H9 (cell line): ENCODE results near the gene TCERG1L. TPM values are rescaled to one million over a fixed set of nuclear protein-coding genes. Genes with fewer than 3 reads are reported as not detected.

Experiments used
- DNase-seq: peaks from one replicate; pipeline ENCODE4 v3.0.0-alpha.2; 2017
- H2AFZ ChIP-seq: one replicate; pipeline ENCODE4 v1.6.1; 2013; ENCODE audit warnings: mild to moderate bottlenecking, low read length, control low read depth, moderate library complexity
- H2AK5ac ChIP-seq: 2 replicates; pipeline ENCODE4 v1.6.1; 2013; ENCODE audit warnings: low read length, control low read depth, mixed read lengths; ENCODE audit not compliant: insufficient read length
- H2BK120ac ChIP-seq: one replicate; pipeline ENCODE4 v1.6.1; 2013; ENCODE audit warnings: low read depth, mild to moderate bottlenecking, low read length, control low read depth, inconsistent platforms; ENCODE audit not compliant: poor library complexity, severe bottlenecking
- H2BK12ac ChIP-seq: 2 replicates; pipeline ENCODE4 v1.6.1; 2013; ENCODE audit warnings: low read length, control low read depth, mixed read lengths, low read depth; ENCODE audit not compliant: insufficient read length
- H2BK15ac ChIP-seq: 2 replicates; pipeline ENCODE4 v1.6.1; 2013; ENCODE audit warnings: low read depth, low read length, control low read depth
- H2BK20ac ChIP-seq: one replicate; pipeline ENCODE4 v1.6.1; 2013; ENCODE audit warnings: low read depth, mild to moderate bottlenecking, low read length, control low read depth, inconsistent platforms; ENCODE audit not compliant: poor library complexity, severe bottlenecking
- H2BK5ac ChIP-seq: 2 replicates; pipeline ENCODE4 v1.6.1; 2013; ENCODE audit warnings: low read length, control low read depth, mixed read lengths; ENCODE audit not compliant: insufficient read length
- H3K14ac ChIP-seq: 2 replicates; pipeline ENCODE4 v1.6.1; 2013; ENCODE audit warnings: low read length, control low read depth; ENCODE audit not compliant: insufficient read depth
- H3K18ac ChIP-seq: 2 replicates; pipeline ENCODE4 v1.6.1; 2013; ENCODE audit warnings: low read depth, mild to moderate bottlenecking, mixed read lengths, low read length, control low read depth; ENCODE audit not compliant: insufficient read length
- H3K23ac ChIP-seq: 2 replicates; pipeline ENCODE4 v1.6.1; 2013; ENCODE audit warnings: low read length, control low read depth, mixed read lengths, low read depth; ENCODE audit not compliant: insufficient read length
- H3K23me2 ChIP-seq: 2 replicates; pipeline ENCODE4 v1.6.1; 2013; ENCODE audit warnings: low read depth, mild to moderate bottlenecking, mixed read lengths, low read length, control low read depth; ENCODE audit not compliant: insufficient read length, poor library complexity, severe bottlenecking
- H3K27ac ChIP-seq: 2 replicates; pipeline ENCODE4 v1.5.1; 2013; ENCODE audit warnings: low read length, control low read depth, mixed read lengths, low read depth; ENCODE audit not compliant: insufficient read length
- H3K27me3 ChIP-seq: 2 replicates; pipeline ENCODE4 v1.6.1; 2013; ENCODE audit warnings: low read length, control low read depth, inconsistent platforms; ENCODE audit not compliant: insufficient read depth
- H3K4ac ChIP-seq: 2 replicates; pipeline ENCODE4 v1.6.1; 2013; ENCODE audit warnings: low read depth, mild to moderate bottlenecking, control low read depth, inconsistent platforms, low read length, moderate library complexity
- H3K4me1 ChIP-seq: 2 replicates; pipeline ENCODE4 v1.6.1; 2013; ENCODE audit warnings: low read length, control low read depth, inconsistent platforms; ENCODE audit not compliant: insufficient read depth
- H3K4me2 ChIP-seq: 2 replicates; pipeline ENCODE4 v1.6.1; 2013; ENCODE audit warnings: low read length, control low read depth, mixed read lengths; ENCODE audit not compliant: insufficient read length, insufficient read depth
- H3K56ac ChIP-seq: 2 replicates; pipeline ENCODE4 v1.6.1; 2013; ENCODE audit warnings: low read depth, mild to moderate bottlenecking, mixed read lengths, low read length, control low read depth; ENCODE audit not compliant: insufficient read length
- H3K79me1 ChIP-seq: 2 replicates; pipeline ENCODE4 v1.6.1; 2013; ENCODE audit warnings: low read depth, mild to moderate bottlenecking, moderate library complexity, low read length, control low read depth, inconsistent platforms; ENCODE audit not compliant: insufficient read depth, poor library complexity, severe bottlenecking
- H3K79me2 ChIP-seq: 2 replicates; pipeline ENCODE4 v1.6.1; 2013; ENCODE audit warnings: low read length, control low read depth, inconsistent platforms; ENCODE audit not compliant: insufficient read depth
- H3K9ac ChIP-seq: 2 replicates; pipeline ENCODE4 v1.6.1; 2013; ENCODE audit warnings: low read length, control low read depth, mixed read lengths; ENCODE audit not compliant: insufficient read length; ENCODE audit errors: extremely low read depth
- H3K9me3 ChIP-seq: one replicate; pipeline ENCODE4 v1.6.1; 2013; ENCODE audit warnings: low read depth, low read length, inconsistent platforms; ENCODE audit not compliant: control insufficient read depth
- H3T11ph ChIP-seq: one replicate; pipeline ENCODE4 v1.6.1; 2013; ENCODE audit warnings: mild to moderate bottlenecking, low read length, control low read depth, inconsistent platforms
- H4K20me1 ChIP-seq: one replicate; pipeline ENCODE4 v1.6.1; 2013; ENCODE audit not compliant: control insufficient read depth, insufficient read length, insufficient read depth
- H4K5ac ChIP-seq: 2 replicates; pipeline ENCODE4 v1.6.1; 2013; ENCODE audit warnings: low read depth, mild to moderate bottlenecking, mixed read lengths, low read length, control low read depth; ENCODE audit not compliant: insufficient read length
- H4K8ac ChIP-seq: replicated peaks from 2 replicates; pipeline ENCODE4 v1.6.1; 2013; ENCODE audit warnings: low read length, control low read depth, mixed read lengths, low read depth; ENCODE audit not compliant: insufficient read length
- H4K91ac ChIP-seq: 2 replicates; pipeline ENCODE4 v1.6.1; 2013; ENCODE audit warnings: low read depth, mild to moderate bottlenecking, moderate library complexity, mixed read lengths, low read length, control low read depth; ENCODE audit not compliant: insufficient read length
- H3K27ac Mint-ChIP-seq, 3 experiments: 2 replicates in 2 of 3; 3 replicates in 1 of 3; pipeline ENCODE4 v1.8.0; 2020 to 2021; ENCODE audit warnings: mixed read lengths in 3 of 3, mild to moderate bottlenecking in 1 of 3, moderate library complexity in 1 of 3
- H3K27me3 Mint-ChIP-seq: 2 replicates; pipeline ENCODE4 v1.8.0; 2021; ENCODE audit warnings: low read depth, mild to moderate bottlenecking, moderate library complexity, mixed read lengths
- H3K36me3 Mint-ChIP-seq, 3 experiments: 2 replicates in 2 of 3; 3 replicates in 1 of 3; pipeline ENCODE4 v1.8.0; 2020 to 2021; ENCODE audit warnings: low read depth in 3 of 3, mixed read lengths in 3 of 3; ENCODE audit not compliant: insufficient read depth in 1 of 3
- H3K4me1 Mint-ChIP-seq, 2 experiments: 2 replicates each; pipeline ENCODE4 v1.8.0; 2020; ENCODE audit warnings: mixed read lengths in 2 of 2
- H3K4me3 Mint-ChIP-seq, 2 experiments: 2 replicates in 1 of 2; 3 replicates in 1 of 2; pipeline ENCODE4 v1.8.0; 2020 to 2021; ENCODE audit warnings: mild to moderate bottlenecking in 2 of 2, mixed read lengths in 2 of 2, moderate library complexity in 1 of 2
- H3K9me3 Mint-ChIP-seq, 2 experiments: 2 replicates in 1 of 2; 3 replicates in 1 of 2; pipeline ENCODE4 v1.8.0; 2020; ENCODE audit warnings: mild to moderate bottlenecking in 2 of 2, mixed read lengths in 2 of 2, moderate library complexity in 1 of 2
- CTCF ChIP-seq: fragments of 200-600 bp; sonication (generic); conservative IDR thresholded peaks from 3 replicates; pipeline ENCODE4 v1.8.0; 2021; ENCODE audit warnings: antibody characterized with exemption, mild to moderate bottlenecking
- WGBS: extraction: QIAGEN DNeasy Blood & Tissue Kit; methylation state at CpG from one replicate; pipeline ENCODE4 v1.1.7; 2013; ENCODE audit warnings: missing lambda C conversion rate, low lambda C conversion rate, mixed read lengths; ENCODE audit not compliant: insufficient read length; ENCODE audit errors: extremely low coverage; 5-methylcytosine and 5-hydroxymethylcytosine counted together
- total RNA-seq: library from RNA; stranded (reverse); gene quantifications from 2 replicates; pipeline ENCODE4 v1.2.1, GENCODE V29; 2021

TCERG1L gene
- total RNA-seq, 1 experiment from 2014 or later: 3.3 TPM

GRCh38 chr10:131270461-131271190 is 40.9 kb downstream of the TCERG1L start:
- Histone ChIP-seq H3K23me2 (no peaks in the 10 kb centered on the region), H2AK5ac (no peak overlapping the region), H4K8ac (no peak overlapping the region), H3K56ac (no peak overlapping the region), H4K20me1 (no peaks in the 10 kb centered on the region), H3K27me3 (no peaks in the 10 kb centered on the region), H3K79me1 (no peaks in the 10 kb centered on the region), H3K27ac (no peak overlapping the region), H2BK120ac (no peak overlapping the region), H3K18ac (no peak overlapping the region), H2BK15ac (no peak overlapping the region), H2BK12ac (no peak overlapping the region), H3K4ac (no peak overlapping the region), H4K91ac (no peak overlapping the region), H4K5ac (no peak overlapping the region), H3K9me3 (no peaks in the 10 kb centered on the region), H3T11ph (no peak overlapping the region), H2BK20ac (no peak overlapping the region), H3K14ac (no peak overlapping the region), H3K9ac (no peak overlapping the region), H2AFZ (no peak overlapping the region), H3K4me2 (no peak overlapping the region), H3K79me2 (no peaks in the 10 kb centered on the region), H3K23ac (no peak overlapping the region), H3K4me1 (no peaks in the 10 kb centered on the region), H2BK5ac (no peak overlapping the region)
- Mint-ChIP-seq H3K4me3 (no peak overlapping the region), H3K9me3 (no peaks in the 10 kb centered on the region), H3K27me3 (peaks cover 2% of the 10 kb centered on the region; the same call in 1 of the 2 replicates), H3K4me1 (no peaks in the 10 kb centered on the region; a peak in 1 of 4 replicates), H3K36me3 (peaks cover 0 to 5% (median 0%) of the 10 kb centered on the region in 3 experiments; a peak in 2 of 7 replicates), H3K27ac (no peak overlapping the region)
- no CpG with 5 or more reads among the region's 16 CpGs for WGBS
- DNase-seq: no peak
- no peak for TF ChIP-seq CTCF
